ENCODE data around the gene NGEF.

NGEF gene

DNA sequence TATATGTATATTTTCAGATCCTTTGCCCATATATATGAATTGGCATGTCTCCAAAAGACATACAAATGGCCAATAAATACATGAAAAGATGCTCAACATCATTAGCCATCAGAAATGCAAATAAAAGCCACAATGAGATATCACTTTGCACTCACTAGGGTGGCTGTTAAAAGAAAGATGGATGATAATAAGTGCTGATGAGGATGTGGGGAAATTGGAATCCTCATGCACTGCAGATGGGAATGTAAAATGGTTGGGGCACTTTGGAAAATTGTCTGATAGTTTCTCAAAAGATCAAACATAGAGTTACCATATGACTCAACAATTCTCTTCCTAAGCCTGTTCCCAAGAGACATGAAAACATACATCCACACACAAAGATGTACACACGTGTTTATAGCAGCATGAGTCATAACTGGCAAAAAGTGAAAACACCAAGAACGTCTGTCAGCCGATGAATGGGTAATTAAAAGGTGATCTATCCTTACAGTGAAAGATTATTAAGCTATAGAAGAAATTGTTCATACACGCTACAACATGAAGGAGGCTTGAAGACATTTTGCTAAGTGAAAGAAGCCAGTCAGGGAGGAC is 19.7 kb downstream of the NGEF start:
- no peak for DNase-seq

DNA sequence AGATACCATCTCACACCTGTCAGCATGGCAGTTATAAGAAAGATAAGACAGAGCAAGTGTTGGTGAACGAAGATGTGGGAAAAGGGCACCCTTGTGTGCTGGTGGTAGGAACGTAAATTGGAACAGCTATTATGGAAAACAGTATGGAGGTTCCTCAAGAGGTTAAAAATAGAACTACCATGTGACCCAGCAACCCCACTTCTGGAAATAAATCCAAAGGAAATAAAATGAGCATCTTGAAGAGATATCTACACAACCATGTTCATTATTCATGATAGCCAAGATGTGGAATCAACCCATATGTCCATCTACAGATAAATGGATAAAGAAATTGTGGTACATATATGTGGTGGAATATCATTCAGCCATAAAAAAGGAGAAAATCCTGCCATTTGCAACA is 26.9 kb downstream of the NGEF start:
- no peak for DNase-seq

DNA sequence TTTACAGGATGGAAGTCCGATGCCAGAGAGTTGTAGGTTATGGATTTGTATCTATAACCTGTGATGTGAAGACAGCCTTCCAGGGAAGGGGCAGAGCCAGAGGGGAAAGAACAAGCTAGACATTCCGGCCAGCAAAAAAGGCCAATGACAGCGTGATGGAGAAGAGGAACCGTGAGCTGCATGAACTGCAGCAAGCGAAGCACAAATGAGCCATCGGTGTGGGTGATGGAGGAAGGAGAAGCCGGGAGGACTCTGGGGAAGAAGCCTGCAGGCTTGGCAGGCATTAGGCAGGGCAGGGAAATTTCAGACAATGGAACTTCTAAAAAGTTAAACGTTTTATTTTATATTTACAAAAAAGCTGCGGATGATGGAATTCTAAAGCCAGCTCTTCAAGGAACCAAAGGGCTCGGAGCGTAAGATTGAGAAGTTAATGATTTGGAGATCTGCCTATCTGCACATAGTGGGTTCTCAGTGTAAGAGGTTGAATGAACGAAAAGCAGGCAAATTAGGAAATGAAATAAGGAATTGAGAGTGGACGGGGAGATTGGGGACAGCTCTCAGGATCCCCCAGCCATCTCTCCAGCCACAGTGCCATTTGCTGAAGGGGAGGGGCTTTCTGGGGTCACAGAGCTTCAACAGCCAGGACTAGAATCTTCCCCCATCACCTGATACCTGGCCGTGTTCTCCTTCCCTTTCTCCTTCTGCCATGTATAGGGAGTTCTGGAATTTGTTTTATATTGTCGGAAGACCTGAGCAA is 28.4 kb downstream of the NGEF start:
- no peak for DNase-seq

DNA sequence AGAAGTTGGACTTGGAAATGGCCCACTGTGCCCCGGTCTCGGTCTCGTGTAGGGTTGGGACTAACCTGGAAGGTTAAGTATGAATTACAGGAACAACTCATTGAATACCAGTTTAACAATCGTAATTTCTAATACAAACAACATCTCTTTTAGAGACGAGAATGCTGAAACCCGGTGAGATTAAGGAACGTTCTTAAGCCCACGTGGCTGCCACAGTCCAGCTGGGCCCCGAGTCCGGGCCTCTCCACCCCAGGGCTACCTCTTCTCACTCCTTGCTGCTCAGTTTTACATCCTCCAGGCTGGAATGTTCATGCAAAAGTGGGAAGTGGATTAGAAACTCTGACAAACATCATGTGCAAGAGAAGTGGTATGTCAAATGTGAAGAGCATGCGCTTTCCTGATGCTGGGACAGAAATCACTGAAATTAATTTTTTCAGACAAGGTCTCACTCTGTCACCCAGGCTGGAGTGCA is 29.4 kb downstream of the NGEF start:
- DNase-seq = no peak

DNA sequence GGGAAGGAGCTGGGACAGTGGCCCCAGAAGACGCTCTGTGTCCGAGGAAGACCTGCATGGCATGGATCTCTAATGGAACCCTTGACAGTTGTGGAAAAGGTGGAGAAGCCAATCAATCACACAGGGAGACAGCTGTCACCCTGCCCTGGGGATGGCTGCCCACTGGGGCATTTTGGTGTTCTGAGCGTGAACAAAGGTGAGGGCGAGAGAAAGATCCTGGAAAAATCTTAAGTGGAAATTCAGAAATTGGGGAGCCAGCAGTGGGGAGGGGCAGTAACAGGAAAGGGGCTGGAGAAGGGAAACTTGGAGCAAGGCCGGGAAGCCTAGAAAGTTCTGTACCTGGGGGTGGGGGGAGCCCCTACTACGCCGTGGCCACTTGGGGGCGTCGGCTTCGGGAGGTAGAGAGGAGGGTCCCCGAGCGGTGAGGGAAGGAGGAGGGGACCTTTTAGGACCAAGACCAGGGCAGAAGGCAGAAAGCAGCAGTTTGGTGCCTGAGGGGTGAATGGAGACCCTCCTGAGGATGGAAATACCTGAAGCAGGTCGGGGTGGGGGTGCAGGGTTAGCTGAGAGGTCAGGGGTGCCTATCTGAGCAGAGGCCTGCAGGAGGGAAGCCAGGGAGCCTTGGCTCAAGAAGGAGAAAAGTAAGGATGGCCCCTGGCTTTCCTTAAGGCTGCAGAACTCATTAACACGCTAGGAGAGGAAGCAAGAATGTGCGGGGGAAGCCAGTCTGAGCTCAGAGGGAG is 30.0 kb downstream of the NGEF start:
- DNase-seq = no peak

DNA sequence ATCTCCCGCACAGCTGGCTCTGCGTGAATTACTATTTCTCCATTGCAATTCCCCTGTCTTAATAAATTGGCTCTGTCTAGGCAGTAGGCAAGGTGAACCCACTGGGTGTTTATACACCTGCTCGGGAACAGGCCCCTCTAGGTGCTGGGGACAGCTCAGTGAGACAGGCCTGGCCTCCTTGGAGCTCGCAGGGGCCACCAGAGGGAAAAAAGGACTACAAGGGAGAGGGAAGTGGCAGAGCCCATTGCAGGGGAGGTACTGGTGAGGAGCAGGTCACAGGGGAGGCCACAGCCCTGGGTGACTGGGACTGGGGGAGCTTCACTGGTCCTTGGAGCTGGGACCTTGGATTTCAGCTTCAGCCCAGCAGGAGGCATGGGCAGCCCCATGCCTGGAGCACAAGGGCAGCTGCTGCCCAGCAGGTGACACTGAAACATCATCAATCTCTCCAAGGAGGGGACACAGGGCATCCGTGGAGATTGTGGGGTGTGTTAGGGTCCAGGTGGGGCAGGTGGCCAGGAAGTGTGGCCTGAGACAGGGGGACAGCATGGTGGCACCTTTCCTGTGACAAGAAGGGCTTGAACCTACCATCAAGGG is 31.2 kb downstream of the NGEF start:
- no peak for DNase-seq

DNA sequence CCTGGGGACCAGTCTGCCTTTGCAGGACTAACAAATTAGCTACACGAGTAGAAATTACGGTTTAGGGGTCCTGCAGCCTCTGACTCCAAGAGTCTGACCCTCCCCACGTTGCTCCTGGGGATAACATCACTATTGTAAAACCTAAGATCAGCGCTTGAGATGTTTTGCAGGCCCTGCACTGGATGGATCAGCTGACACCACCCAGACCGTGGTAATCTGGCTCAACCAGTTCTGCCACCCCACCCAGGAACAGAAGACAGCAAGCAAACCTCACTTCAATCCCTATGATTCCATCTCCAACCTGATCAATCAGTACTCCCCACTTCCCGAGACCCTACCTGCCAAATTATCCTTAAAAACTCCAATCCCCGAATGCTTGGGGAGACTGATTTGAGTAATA is 31.7 kb downstream of the NGEF start:
- no peak for DNase-seq

DNA sequence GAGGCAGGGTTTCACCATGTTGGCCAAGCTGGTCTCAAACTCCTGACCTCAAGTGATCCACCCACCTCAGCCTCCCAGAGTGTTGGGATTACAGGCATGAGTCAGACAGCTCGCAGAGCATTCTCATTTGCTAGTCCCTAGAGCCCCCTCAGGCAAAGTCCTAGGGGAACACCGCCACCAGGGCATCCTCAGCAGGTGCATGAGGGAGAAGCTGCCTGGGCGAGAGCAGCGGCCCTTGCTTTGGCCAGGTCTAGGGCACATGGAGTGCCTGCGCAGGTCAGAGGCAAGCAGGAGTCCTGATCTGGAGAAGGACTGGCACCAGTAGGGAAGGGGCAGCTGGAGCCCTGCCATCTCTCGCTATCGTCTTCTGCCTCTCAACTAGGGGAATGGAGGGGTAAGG is 32.4 kb downstream of the NGEF start:
- no peak for DNase-seq

DNA sequence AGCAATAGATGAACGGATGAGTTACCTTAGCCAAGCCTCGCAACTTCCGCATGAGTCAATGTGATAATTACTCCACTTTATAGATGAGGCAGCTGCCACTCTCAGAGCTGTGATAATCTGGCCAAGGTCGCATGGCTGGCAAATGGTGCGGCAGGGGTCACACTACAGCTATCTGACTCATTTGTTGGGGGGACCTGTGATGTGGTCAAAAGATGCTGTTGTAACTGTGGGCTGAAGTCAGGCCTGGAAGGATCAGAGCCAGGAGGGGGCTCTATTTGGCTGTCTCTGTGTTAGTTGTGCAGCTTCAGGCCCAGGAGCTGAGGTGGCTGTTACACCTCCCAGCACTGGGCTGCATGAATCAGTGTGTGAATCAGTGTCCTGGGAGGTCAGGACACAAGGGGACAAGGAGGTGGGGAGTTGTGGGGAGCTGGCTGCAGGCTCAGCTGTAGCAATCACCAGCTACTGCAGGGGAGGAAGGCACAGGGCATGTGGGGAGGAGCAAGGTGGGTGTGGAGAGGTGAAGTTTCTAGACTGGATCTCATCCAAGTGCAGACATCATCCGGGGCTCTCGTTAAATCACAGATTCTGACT is 33.1 kb downstream of the NGEF start:
- DNase-seq = no peak

DNA sequence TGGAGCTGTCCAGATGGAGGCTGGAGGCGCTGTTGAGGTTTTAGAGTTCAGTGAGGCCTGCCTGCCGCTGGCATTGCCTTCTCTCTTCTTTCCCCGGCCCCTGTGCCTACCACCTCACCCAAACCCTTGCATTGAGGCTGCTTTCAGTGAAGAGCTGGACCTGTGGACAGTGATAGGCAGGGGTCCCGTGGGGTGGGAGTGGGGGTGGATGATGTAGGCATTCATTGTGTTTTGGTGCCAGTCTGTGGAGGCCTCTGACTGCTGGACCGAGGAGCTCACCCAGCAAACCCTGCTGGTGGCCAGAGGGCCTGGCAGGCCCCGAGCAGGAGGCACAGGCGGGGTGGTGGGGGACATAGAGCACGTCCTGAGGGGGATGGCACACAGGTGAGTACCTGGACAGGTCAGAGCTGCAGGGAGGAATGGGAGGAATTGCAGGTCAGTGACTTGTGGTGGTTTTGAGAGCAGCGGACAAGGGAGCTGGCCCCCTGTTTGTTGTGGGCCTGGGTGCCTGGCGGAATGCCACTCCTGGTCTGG is 35.6 kb downstream of the NGEF start:
- DNase-seq = no peak

DNA sequence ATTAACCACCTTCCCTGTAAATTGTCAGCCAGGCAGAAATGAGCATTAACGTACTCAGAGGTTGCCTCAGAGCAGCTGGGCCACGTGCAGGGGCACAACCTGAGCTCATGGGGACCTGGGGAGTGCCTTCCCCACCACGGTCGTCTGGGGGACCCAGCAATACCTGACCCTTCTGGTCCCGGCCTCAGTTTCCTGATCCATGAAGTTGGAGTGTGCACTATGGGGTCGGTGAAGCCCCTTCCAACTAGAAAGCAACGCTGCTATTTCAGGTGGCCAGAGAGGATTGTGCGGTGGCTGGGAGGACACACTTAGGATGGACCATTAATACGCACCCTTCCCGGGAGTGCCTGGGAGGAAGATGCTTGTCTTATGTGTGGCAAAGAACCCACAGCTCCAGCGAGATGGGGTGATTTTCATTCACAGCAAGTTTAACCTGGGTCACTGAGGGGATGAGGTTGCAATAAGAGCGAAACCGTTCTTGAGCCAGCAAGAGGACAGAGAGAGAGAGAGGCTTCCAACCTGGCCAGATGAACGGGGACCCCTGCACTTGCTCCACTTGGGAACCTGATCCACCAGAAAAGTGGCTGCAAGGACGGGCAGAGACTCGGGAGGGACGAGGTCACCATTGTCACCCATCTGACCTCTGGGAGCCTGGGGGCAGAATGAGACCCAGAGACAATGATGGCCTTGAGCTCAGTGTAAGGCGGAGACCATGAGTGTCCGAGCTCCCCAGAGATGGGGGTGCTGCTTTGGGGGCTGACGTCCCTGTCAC is 36.2 kb downstream of the NGEF start:
- no peak for DNase-seq

DNA sequence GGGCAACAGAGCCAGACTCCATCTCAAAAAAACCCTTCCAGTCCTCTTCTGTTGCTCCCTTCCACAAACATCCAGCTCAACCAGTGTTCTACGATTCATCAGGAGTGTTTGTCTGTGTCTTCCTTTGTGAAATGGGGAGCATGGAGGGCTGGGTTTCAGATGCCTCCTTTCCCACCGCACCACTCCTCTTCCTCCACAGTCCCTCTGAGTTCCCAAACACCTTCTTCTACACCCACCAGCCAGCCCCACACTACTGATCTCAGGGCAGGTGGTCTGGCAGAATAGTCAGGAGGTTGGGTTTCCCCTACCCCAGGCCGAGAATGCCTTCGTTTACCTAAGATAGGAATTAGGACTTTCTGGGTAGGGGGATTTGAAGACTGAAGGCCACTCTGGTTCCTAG is 36.9 kb downstream of the NGEF start:
- no peak for DNase-seq

DNA sequence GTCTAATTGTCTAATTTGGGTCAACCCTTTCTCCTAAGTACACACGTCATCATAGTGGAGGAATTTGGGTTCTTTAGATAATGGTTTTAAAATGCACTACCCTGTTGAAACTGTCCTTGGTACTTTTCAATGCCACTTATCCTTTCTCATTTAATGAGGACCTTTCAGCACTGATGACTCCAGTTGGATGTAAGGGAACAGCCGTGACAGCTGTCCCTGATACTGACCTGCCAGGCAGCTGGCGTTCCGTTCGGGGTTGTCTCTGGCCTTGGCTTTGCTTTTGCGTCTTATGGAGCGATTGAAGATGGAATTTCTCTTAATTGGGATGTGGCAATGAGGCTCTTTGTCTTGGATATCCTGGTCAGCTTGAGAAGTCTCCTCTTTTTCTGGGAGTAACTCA is 38.7 kb downstream of the NGEF start:
- DNase-seq = no peak

DNA sequence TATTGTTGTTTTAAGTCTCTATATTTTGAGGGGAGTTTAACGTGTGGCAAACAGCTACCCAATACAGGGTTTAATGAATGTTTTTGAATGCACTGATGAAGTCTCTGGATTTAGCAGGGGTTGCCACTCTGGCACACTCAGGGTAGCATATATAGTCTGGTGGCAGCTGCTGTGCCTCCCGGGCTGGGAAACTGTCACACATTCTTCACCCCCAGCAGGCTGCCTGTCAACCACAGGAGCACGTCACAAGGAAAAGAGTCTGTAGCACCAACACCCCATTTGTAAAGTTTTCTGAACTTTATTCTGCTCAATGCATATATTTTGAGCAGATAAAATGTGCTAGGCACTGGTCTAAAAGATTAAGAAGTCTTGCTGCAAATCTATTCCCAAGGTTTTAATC is 39.3 kb downstream of the NGEF start:
- DNase-seq = no peak

DNA sequence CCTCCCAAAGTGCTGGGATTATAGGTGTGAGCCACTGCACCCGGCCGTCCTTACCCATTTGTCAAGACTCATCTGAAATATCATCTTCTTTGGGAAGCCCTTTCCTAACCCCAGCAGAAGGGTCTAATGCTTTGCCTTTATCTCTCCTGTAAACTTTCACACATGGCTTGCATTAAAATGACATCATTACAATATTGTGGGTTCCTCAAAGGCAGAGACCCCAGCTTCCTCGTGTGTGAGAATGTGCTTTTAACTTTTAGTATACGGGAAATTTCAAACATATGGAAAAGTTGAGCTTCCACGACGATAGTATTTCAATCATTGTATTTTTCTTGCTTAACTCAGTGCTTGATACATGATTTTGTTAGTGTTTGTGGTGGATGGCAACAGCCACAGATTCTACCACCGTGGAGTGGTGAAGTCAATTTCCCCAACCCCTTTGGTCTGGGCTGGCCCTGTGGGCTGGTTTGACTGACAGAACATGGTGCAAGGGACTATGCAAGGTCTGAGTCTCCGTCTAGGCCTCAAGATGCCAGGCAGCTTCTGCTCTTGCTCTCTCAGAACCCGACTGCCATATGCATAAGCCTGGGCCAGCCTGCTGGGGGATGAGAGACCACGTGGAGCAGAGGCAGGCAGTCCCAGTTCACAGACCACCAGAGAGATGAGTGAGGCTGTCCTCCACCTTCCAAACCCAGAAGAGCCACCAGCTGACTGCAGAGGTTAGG is 39.9 kb downstream of the NGEF start:
- no peak for DNase-seq

DNA sequence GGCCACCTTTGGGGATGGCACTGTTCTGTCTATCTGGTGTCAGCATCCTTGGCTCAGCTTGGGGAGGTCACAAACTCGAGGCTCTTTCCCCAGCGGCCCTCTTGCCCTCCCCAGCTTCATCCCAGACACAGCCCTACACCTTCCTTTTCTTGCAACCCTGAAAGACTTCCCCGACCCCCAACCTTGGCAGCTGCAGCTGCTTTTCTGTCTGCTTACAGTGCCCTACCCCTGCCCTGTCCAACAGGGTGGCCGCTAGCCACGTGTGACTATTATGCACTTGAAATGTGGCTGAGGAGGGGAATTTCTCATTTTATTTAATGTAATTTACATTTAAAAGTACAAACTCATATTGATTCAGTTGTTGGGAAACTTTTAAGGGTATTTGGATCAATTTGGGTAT is 41.3 kb downstream of the NGEF start:
- DNase-seq = no peak

DNA sequence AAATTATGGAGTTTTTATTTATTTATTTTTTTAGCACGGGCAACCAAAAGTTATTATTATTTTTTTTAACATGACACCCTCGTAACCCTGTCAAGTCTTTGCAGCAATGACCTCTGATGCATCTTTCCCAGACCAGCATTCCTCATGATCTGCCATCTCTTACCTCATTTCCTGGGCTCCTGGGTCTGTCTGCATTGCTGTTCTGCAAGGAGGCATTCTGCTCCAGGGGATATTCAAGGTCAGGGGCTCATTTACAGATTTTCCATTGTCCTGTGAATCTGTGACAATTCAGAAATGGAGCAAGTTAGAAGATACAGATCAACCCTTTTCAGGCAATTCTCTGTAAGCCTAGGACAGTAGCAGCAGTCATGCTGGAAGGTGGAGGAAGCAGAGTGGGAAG is 43.0 kb downstream of the NGEF start:
- no peak for DNase-seq

DNA sequence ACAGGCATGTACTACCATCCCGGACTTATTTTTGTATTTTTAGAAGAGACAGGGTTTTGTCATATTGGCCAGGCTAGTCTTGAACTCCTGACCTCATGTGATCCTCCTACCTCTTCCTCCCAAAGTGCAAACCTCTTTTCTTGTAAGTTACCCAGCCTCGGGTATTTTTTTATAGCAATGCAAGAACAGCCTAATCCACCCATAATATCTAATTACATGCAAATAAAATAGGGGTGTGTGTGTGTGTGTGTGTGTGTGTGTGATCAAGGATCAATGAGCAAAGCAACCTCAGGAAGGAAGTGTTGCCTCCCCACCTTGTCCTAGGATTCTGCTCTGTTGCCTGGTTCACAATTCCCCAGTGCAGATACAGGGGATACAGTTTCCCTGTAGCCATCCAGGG is 45.6 kb downstream of the NGEF start:
- no peak for DNase-seq

DNA sequence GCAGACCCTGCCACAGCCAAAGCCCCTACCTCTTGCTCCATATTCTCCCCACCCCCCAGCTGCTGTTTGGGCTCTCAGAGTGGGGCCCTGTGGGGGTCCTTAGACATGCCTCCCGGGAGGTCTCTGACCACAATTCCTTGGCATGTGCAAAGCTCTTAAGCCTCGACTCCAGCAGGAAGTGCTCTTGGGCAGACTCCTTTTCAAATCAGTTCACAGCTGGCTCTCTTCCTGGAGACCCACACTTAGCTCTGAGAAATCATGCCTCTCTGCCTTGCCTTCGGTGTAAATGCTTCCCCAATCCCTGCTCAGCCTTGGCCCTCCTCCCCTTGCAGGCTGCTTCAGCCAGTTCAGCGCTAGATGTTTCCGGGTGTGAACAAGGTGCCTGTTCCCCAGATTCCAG is 46.9 kb downstream of the NGEF start:
- no peak for DNase-seq

DNA sequence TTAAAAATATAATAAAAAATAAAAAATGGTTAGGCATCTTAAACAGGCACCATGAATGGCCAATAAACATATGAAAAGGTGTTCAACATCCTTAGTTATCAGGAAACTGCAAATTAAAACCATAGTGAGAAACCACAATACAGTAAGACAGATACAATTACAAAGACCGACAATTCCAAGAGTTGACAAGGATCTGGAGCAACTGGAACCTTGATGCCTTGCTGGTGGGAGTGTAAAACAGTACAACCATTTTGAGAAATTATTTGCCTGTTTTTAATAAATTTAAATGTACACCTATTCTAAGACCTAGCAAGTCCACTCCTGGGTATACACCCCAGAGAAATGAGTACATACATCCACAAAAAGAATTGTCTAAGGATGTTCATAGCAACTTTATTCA is 49.1 kb downstream of the NGEF start:
- no peak for DNase-seq

DNA sequence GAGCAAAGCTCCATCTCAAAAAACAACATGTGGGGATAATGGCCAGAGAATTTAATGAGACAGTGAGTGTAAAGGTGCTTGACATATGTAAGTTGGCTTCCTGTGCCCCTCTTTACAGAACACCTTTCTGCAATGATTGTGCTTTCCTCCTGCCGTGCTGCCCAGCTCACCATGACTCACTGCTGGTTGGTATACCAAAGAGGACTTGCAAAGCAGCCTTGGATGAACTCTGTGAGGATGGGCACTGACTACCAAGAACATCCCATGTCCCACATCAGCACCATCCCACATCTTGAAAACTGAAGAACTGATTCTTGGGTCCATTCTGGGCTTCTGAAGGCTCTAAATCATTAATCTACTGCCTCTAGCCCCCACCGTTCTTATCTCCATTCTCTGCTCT is 52.2 kb downstream of the NGEF start:
- no peak for DNase-seq

DNA sequence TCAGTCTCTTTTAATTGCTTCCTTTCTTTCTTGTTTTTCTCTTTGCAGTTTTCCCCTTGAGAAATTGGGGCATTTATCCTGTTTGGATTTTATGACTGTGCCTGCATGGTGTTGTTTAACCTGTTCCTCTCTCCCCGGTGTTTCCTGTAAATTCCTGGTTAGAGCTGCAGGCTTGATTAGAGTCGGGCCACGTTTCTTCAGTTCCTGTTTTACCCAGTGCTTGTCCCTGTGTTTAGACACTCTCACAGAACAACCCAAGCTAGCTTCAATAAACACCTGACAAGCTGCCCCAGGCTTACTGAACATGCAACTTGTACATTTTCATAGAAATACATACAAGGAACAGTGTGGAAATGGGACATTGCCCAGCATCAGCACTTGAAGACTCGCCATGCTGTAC is 53.9 kb downstream of the NGEF start:
- DNase-seq = no peak
